K562 (cell line): ENCODE data around the gene GBX1. TPM values are rescaled to one million over a fixed set of nuclear protein-coding genes. Genes with fewer than 3 reads are reported as not detected.
A peak's percentile ranks its signal among the peaks of the same experiment; 100 is the strongest.

Experiments
- ATAC-seq: fragments of 200-7000 bp; cut with Tn5 transposase; 3 replicates; pipeline ENCODE4 v1.9.1; 2020; ENCODE audit warnings: moderate library complexity
- BruUV-seq: library from RNA; stranded (reverse); fragments of 400-500 nt; replicated peaks from 2 replicates; lab custom pipeline; 2021; lab: Mats Ljungman, UMichigan
- CTCF ChIA-PET: fragments of 300-600 bp; formaldehyde crosslinking; extraction: SDS; loops from one replicate; lab custom pipeline; 2021; ENCODE audit warnings: low intra/inter-chr PET ratio; lab: Yijun Ruan, JAX
- POLR2A ChIA-PET: fragments of 300-600, 350-650 bp; sonication (Branson Sonifier 250); formaldehyde crosslinking; extraction: SDS; loops from one replicate; lab custom pipeline; 2021; ENCODE audit warnings: antibody characterized with exemption, inconsistent platforms; lab: Yijun Ruan, JAX
- DNase-seq, 4 experiments: peaks; one replicate each; pipeline versions ENCODE4 v3.0.0 to v3.0.0-alpha.2; 2011 to 2018; ENCODE audit warnings: low spot score in 3 of 4, mixed read lengths in 3 of 4; ENCODE audit errors: extremely low read depth in 1 of 4
- FAIRE-seq: peaks from 2 replicates; lab custom pipeline; 2011; peaks lifted over from hg19 to GRCh38; lab: Jason Lieb, UNC
- H2AFZ ChIP-seq: 2 replicates; pipeline ENCODE4 v1.6.0; 2011; ENCODE audit warnings: low read depth, low read length, control low read depth, inconsistent platforms
- H3K27ac ChIP-seq: fragments of 200-600 bp; 3 replicates; pipeline ENCODE4 v1.8.0; 2011; ENCODE audit warnings: low read depth, mild to moderate bottlenecking, control low read depth, inconsistent platforms, low read length, moderate library complexity, mixed read lengths; ENCODE audit errors: extremely low read depth
- H3K27me3 ChIP-seq, 2 experiments: fragments of 300-600 bp in 1 of 2; 2 replicates in 1 of 2; 3 replicates in 1 of 2; pipeline versions ENCODE4 v1.6.0 to v1.8.0; 2011; ENCODE audit warnings: inconsistent platforms in 2 of 2, low read length in 2 of 2, mild to moderate bottlenecking in 1 of 2, mixed read lengths in 1 of 2, moderate library complexity in 1 of 2; ENCODE audit not compliant: control insufficient read depth in 2 of 2, insufficient read depth in 2 of 2
- H3K36me3 ChIP-seq: fragments of 300-600 bp; 3 replicates; pipeline ENCODE4 v1.8.0; 2011; ENCODE audit warnings: mild to moderate bottlenecking, low read length, inconsistent platforms; ENCODE audit not compliant: control insufficient read depth, insufficient read depth
- H3K4me1 ChIP-seq, 2 experiments: fragments of 200-600 bp in 1 of 2; replicated peaks in 1 of 2; 2 replicates in 1 of 2; 3 replicates in 1 of 2; pipeline versions ENCODE4 v1.5.1 to v1.8.0; 2011; ENCODE audit warnings: inconsistent platforms in 2 of 2, low read length in 2 of 2, mild to moderate bottlenecking in 1 of 2, mixed read lengths in 1 of 2, moderate library complexity in 1 of 2; ENCODE audit not compliant: control insufficient read depth in 2 of 2, insufficient read depth in 2 of 2
- H3K4me2 ChIP-seq: 2 replicates; pipeline ENCODE4 v1.6.1; 2011; ENCODE audit warnings: low read length, control low read depth, inconsistent platforms, mixed read lengths; ENCODE audit not compliant: insufficient read depth
- H3K4me3 ChIP-seq: fragments of 200-600 bp; sonication (generic), shearing (Covaris generic); 2 replicates; pipeline ENCODE4 v1.5.1; 2016; ENCODE audit warnings: control low read depth, inconsistent platforms
- H3K79me2 ChIP-seq: fragments of 200-600 bp; 3 replicates; pipeline ENCODE4 v1.8.0; 2011; ENCODE audit warnings: low read length, inconsistent platforms; ENCODE audit not compliant: control insufficient read depth, insufficient read depth
- H3K9ac ChIP-seq, 2 experiments: 2 replicates each; pipeline versions ENCODE4 v1.6.0 to v1.6.1; 2011; ENCODE audit warnings: low read depth in 2 of 2, low read length in 2 of 2, control low read depth in 1 of 2, inconsistent platforms in 1 of 2, mild to moderate bottlenecking in 1 of 2, mixed read lengths in 1 of 2; ENCODE audit not compliant: insufficient read depth in 1 of 2
- H3K9me1 ChIP-seq: one replicate; pipeline ENCODE4 v1.6.0; 2011; ENCODE audit warnings: inconsistent platforms, mild to moderate bottlenecking, low read length, moderate library complexity; ENCODE audit not compliant: control insufficient read depth, insufficient read depth
- H3K9me3 ChIP-seq: replicated peaks from 2 replicates; pipeline ENCODE4 v1.5.1; 2011; ENCODE audit warnings: low read depth, low read length, inconsistent platforms; ENCODE audit not compliant: control insufficient read depth, insufficient read depth
- H4K20me1 ChIP-seq: replicated peaks from 2 replicates; pipeline ENCODE4 v1.6.1; 2011; ENCODE audit warnings: low read length, inconsistent platforms, mixed read lengths; ENCODE audit not compliant: control insufficient read depth, insufficient read depth
- FIP1L1 ChIP-seq: fragments of 200-400 bp; formaldehyde crosslinking; IDR thresholded peaks from 2 replicates; pipeline ENCODE4 v1.6.1; 2018; ENCODE audit warnings: mild to moderate bottlenecking, low read depth, low read length; ENCODE audit not compliant: poor library complexity, severe bottlenecking
- GABPA ChIP-seq: fragments of 200-800 bp; sonication (Bioruptor generic); conservative IDR thresholded peaks from 2 replicates; pipeline ENCODE4 v1.6.1; 2016; ENCODE audit warnings: low read depth, missing genetic modification characterization, missing compliant biosample characterization
- GATA2 ChIP-seq: sonication (generic); formaldehyde crosslinking; IDR thresholded peaks from 2 replicates; pipeline ENCODE4 v1.4.0; 2020; ENCODE audit warnings: mild to moderate bottlenecking, missing genetic modification reagents
- IRF9 ChIP-seq: fragments of 450-650 bp; IDR thresholded peaks from 2 replicates; pipeline ENCODE4 v1.6.1; 2016; ENCODE audit warnings: missing biosample characterization, missing genetic modification characterization
- SMARCE1 ChIP-seq: fragments of 450-650 bp; IDR thresholded peaks from 2 replicates; pipeline ENCODE4 v1.7.1; 2016; ENCODE audit warnings: mild to moderate bottlenecking
- ZHX1 ChIP-seq: fragments of 150-350 bp; conservative IDR thresholded peaks from 2 replicates; pipeline ENCODE4 v1.6.1; 2014; ENCODE audit warnings: low read length
- ZNF589 ChIP-seq: fragments of 200-800 bp; sonication (Bioruptor generic); IDR thresholded peaks from 2 replicates; pipeline ENCODE4 v1.6.1; 2016; ENCODE audit warnings: low read depth, missing genetic modification characterization, missing compliant biosample characterization
- WGBS: fragments of 100-300 bp; shearing (Covaris generic); methylation state at CpG from one replicate; pipeline ENCODE4 v1.1.6; 2016; ENCODE audit warnings: low coverage, mixed read lengths; ENCODE audit not compliant: insufficient coverage; ENCODE audit errors: missing lambda C conversion rate; 5-methylcytosine and 5-hydroxymethylcytosine counted together
- in situ Hi-C: fragments of 300-500 bp; cut with MboI; formaldehyde crosslinking; loops from 4 replicates; pipeline ENCODE4 v1.15.0; 2018; ENCODE audit warnings: inconsistent platforms, mixed read lengths
- intact Hi-C: fragments of 100-400 bp; cut with micrococcal nuclease; formaldehyde crosslinking; loops from 2 replicates; pipeline ENCODE4 v1.14.2; 2022
- polyA plus RNA-seq, 8 experiments: library from polyadenylated mRNA; depleted of rRNA in 4 of 8; stranded (reverse) in 5 of 8; unstranded in 3 of 8; fragments of >200 nt; fragmentation: Nextera tagmentation in 2 of 8; fragmentation: Illumina TruSeq in 1 of 8; extraction: Ambion mirVana in 2 of 8; extraction: Trizol in 1 of 8; gene quantifications; 2 replicates each; pipeline versions ENCODE4 v1.2.1 to v1.2.3, GENCODE V29; 2011 to 2014; ENCODE audit warnings: inconsistent platforms in 1 of 8, missing spikeins in 1 of 8
- total RNA-seq, 7 experiments: library from RNA; depleted of rRNA in 6 of 7; stranded (reverse); fragments of >200 nt in 6 of 7; fragmentation: Illumina TruSeq in 2 of 7; extraction: Trizol in 2 of 7; gene quantifications; 2 replicates each; pipeline versions ENCODE4 v1.2.1 to v1.2.3, GENCODE V29; 2011 to 2021; ENCODE audit warnings: low replicate concordance in 1 of 7
- TF ChIP-seq, protein P1 (sequence below): fragments of 450-650 bp; IDR thresholded peaks from 2 replicates; pipeline ENCODE4 v1.6.1; 2018; ENCODE audit not compliant: partially characterized antibody
- TF ChIP-seq, protein P2 (sequence below), 3 experiments: fragments of 200-800 bp in 1 of 3; sonication (Bioruptor generic) in 1 of 3; sonication (generic) in 1 of 3; formaldehyde crosslinking in 1 of 3; IDR thresholded peaks; 2 replicates each; pipeline versions ENCODE4 v1.6.1 to v1.8.0; 2016 to 2022; ENCODE audit warnings: mild to moderate bottlenecking in 2 of 3, missing compliant biosample characterization in 2 of 3, missing genetic modification characterization in 2 of 3, missing genetic modification reagents in 1 of 3

The GBX1 gene
- total and polyA plus RNA-seq, 9 of the 15 experiments (the other 6 are each of a cell fraction or from before 2014, with no cell fraction given), result not detected

DNA sequence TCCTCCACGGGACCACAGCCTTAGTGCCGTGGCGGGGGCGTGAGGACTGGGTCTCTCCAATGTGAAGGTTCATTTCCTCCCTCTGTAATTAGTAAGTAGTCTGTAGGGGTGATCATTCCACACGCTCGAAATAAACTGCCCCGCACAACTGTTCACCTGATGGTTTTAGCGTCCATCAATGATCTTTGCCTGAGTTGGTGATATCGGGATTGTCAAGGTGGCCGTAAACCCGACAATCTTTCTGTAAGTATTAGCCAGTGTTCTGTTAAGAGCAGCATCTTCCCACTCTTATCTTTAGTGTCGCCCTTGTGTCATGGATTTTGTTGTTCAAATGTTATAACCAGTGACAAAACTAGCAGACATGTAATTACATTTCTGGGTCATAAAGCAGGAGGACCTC, 63.5 kb downstream of the GBX1 start:
- intact Hi-C loops, result no loop called here
- in situ Hi-C loops, result no loop called here
- peaks cover 66% of the 10 kb centered on the region for H3K36me3 ChIP-seq
- H3K9me1 ChIP-seq, result peaks cover 11% of the 10 kb centered on the region
- no peak overlapping the region for H3K4me3 ChIP-seq
- peaks cover 58% of the 10 kb centered on the region for H4K20me1 ChIP-seq
- H3K4me1 ChIP-seq, result peaks cover 14 to 43% of the 10 kb centered on the region in 2 experiments
- H3K27ac ChIP-seq, result no peak overlapping the region
- CTCF ChIA-PET, result interaction anchor here (0.6 to 0.7 kb wide), 2 partner anchors 206 to 328 kb away, joined by 3 to 7 read pairs; no protein-coding TSS in a partner anchor
- TF ChIP-seq IRF9 (tag), result no peak
- no peak for TF ChIP-seq ZNF589 (CRISPR knock-in tag)
- TF ChIP-seq, protein P1, sequence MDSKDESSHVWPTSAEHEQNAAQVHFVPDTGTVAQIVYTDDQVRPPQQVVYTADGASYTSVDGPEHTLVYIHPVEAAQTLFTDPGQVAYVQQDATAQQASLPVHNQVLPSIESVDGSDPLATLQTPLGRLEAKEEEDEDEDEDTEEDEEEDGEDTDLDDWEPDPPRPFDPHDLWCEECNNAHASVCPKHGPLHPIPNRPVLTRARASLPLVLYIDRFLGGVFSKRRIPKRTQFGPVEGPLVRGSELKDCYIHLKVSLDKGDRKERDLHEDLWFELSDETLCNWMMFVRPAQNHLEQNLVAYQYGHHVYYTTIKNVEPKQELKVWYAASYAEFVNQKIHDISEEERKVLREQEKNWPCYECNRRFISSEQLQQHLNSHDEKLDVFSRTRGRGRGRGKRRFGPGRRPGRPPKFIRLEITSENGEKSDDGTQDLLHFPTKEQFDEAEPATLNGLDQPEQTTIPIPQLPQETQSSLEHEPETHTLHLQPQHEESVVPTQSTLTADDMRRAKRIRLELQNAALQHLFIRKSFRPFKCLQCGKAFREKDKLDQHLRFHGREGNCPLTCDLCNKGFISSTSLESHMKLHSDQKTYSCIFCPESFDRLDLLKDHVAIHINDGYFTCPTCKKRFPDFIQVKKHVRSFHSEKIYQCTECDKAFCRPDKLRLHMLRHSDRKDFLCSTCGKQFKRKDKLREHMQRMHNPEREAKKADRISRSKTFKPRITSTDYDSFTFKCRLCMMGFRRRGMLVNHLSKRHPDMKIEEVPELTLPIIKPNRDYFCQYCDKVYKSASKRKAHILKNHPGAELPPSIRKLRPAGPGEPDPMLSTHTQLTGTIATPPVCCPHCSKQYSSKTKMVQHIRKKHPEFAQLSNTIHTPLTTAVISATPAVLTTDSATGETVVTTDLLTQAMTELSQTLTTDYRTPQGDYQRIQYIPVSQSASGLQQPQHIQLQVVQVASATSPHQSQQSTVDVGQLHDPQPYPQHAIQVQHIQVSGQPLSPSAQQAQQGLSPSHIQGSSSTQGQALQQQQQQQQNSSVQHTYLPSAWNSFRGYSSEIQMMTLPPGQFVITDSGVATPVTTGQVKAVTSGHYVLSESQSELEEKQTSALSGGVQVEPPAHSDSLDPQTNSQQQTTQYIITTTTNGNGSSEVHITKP, result peak; percentile 81
- TF ChIP-seq GABPA, result no peak
- no peak for TF ChIP-seq ZHX1
- TF ChIP-seq, protein P2, sequence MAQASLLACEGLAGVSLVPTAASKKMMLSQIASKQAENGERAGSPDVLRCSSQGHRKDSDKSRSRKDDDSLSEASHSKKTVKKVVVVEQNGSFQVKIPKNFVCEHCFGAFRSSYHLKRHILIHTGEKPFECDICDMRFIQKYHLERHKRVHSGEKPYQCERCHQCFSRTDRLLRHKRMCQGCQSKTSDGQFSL (CRISPR knock-in tag; IDR thresholded peaks at IDR 0.05), result peak; percentile 43; the same call in 1 of the 2 replicates
- TF ChIP-seq, protein P2 (tag; IDR thresholded peaks at IDR 0.05), result no peak
- no peak for TF ChIP-seq SMARCE1
- TF ChIP-seq GATA2, result no peak
- TF ChIP-seq FIP1L1, result no peak
- ATAC-seq, result no peak
- H3K4me2 ChIP-seq, result no peak overlapping the region
- no peak overlapping the region for H2AFZ ChIP-seq
- POLR2A ChIA-PET, result interaction anchor here (0.6 to 4.7 kb wide), 5 partner anchors 10 to 48 kb away, joined by 3 to 31 read pairs (median 4); no protein-coding TSS in a partner anchor
- BruUV-seq, result no TSS peak
- no peak overlapping the region for H3K9ac ChIP-seq
- DNase-seq, result no peak
- FAIRE-seq, result peak; percentile 26
- H3K9me3 ChIP-seq, result no peaks in the 10 kb centered on the region
- WGBS, result 80% methylated on average over 12 of the region's 12 CpGs
- peaks cover 91% of the 10 kb centered on the region for H3K79me2 ChIP-seq
- no peaks in the 10 kb centered on the region for H3K27me3 ChIP-seq
